Measurements from ENCODE around the gene C1orf159. TPM values are rescaled to one million over a fixed set of nuclear protein-coding genes. Genes with fewer than 3 reads are reported as not detected.

The C1orf159 gene
- total RNA-seq, 1 donor from 2014 or later: 11.8 TPM

- intact Hi-C loops (cut with DNase I): no loop called here
- peaks cover 14% of the 10 kb centered on the region for H3K4me1 ChIP-seq
- no peaks in the 10 kb centered on the region for H3K36me3 ChIP-seq
- no peaks in the 10 kb centered on the region for H3K27me3 ChIP-seq
- DNase-seq (ENCODE audit: extremely low spot score in 2 of 2): no peak
- H3K27ac ChIP-seq: no peak overlapping the region
- no peak overlapping the region for H3K4me3 ChIP-seq
- H3K9me3 ChIP-seq: no peaks in the 10 kb centered on the region
- TF ChIP-seq POLR2A (IDR thresholded peaks at IDR 0.05): no peak
- no peak for TF ChIP-seq CTCF (IDR thresholded peaks at IDR 0.05)
- no peak for TF ChIP-seq POLR2AphosphoS5 (IDR thresholded peaks at IDR 0.05; ENCODE audit: insufficient read depth in 1 of 2, low read depth in 1 of 2)
Observed at GRCh38 chr1:1150100-1150499, 34.2 kb upstream of the C1orf159 start.

GRCh38 chr1:1149416-1149815 lies 33.5 kb upstream of the C1orf159 start:
- H3K27ac ChIP-seq: no peak overlapping the region
- intact Hi-C loops (cut with DNase I): no loop called here
- TF ChIP-seq POLR2A (IDR thresholded peaks at IDR 0.05) (no peak), CTCF (IDR thresholded peaks at IDR 0.05) (no peak), POLR2AphosphoS5 (IDR thresholded peaks at IDR 0.05; ENCODE audit: insufficient read depth in 1 of 2, low read depth in 1 of 2) (no peak)
- H3K36me3 ChIP-seq: no peaks in the 10 kb centered on the region
- H3K27me3 ChIP-seq: no peaks in the 10 kb centered on the region
- no peaks in the 10 kb centered on the region for H3K9me3 ChIP-seq
- no peak for DNase-seq (ENCODE audit: extremely low spot score in 2 of 2)
- peaks cover 21% of the 10 kb centered on the region for H3K4me1 ChIP-seq
- H3K4me3 ChIP-seq: no peak overlapping the region

GRCh38 chr1:1148569-1148968 lies 32.7 kb upstream of the C1orf159 start:
- no peaks in the 10 kb centered on the region for H3K36me3 ChIP-seq
- no peak overlapping the region for H3K4me3 ChIP-seq
- DNase-seq (ENCODE audit: extremely low spot score in 2 of 2): no peak
- intact Hi-C loops (cut with DNase I): no loop called here
- H3K4me1 ChIP-seq: peaks cover 24% of the 10 kb centered on the region
- H3K27me3 ChIP-seq: no peaks in the 10 kb centered on the region
- TF ChIP-seq POLR2A (IDR thresholded peaks at IDR 0.05) (no peak), CTCF (IDR thresholded peaks at IDR 0.05) (no peak), POLR2AphosphoS5 (IDR thresholded peaks at IDR 0.05; ENCODE audit: insufficient read depth in 1 of 2, low read depth in 1 of 2) (no peak)
- no peak overlapping the region for H3K27ac ChIP-seq
- H3K9me3 ChIP-seq: no peaks in the 10 kb centered on the region

GRCh38 chr1:1148061-1148460 lies 32.2 kb upstream of the C1orf159 start:
- H3K27ac ChIP-seq: no peak overlapping the region
- H3K9me3 ChIP-seq: no peaks in the 10 kb centered on the region
- H3K27me3 ChIP-seq: no peaks in the 10 kb centered on the region
- intact Hi-C loops (cut with DNase I): no loop called here
- no peaks in the 10 kb centered on the region for H3K36me3 ChIP-seq
- TF ChIP-seq POLR2AphosphoS5 (IDR thresholded peaks at IDR 0.05; ENCODE audit: insufficient read depth in 1 of 2, low read depth in 1 of 2) (no peak), POLR2A (IDR thresholded peaks at IDR 0.05) (no peak), CTCF (IDR thresholded peaks at IDR 0.05) (no peak)
- peaks cover 24% of the 10 kb centered on the region for H3K4me1 ChIP-seq
- H3K4me3 ChIP-seq: no peak overlapping the region
- no peak for DNase-seq (ENCODE audit: extremely low spot score in 2 of 2)

GRCh38 chr1:1146596-1146995 lies 30.7 kb upstream of the C1orf159 start:
- peaks cover 24% of the 10 kb centered on the region for H3K4me1 ChIP-seq
- intact Hi-C loops (cut with DNase I): no loop called here
- H3K36me3 ChIP-seq: no peaks in the 10 kb centered on the region
- TF ChIP-seq POLR2AphosphoS5 (IDR thresholded peaks at IDR 0.05; ENCODE audit: insufficient read depth in 1 of 2, low read depth in 1 of 2): no peak
- no peak for TF ChIP-seq CTCF (IDR thresholded peaks at IDR 0.05)
- TF ChIP-seq POLR2A (IDR thresholded peaks at IDR 0.05): no peak
- no peaks in the 10 kb centered on the region for H3K9me3 ChIP-seq
- DNase-seq (ENCODE audit: extremely low spot score in 2 of 2): no peak
- H3K27me3 ChIP-seq: no peaks in the 10 kb centered on the region
- no peak overlapping the region for H3K27ac ChIP-seq
- H3K4me3 ChIP-seq: no peak overlapping the region
